GM18498 (cell line): ENCODE data around the gene SLC38A1.
"Not testable (repeated sequence)": the region's sequence is repeated elsewhere in the genome, so short reads cannot be mapped to it uniquely, and the experiment has no call there.

Experiments used
- ATAC-seq: cut with Tn5 transposase; IDR thresholded peaks from one replicate; pipeline ENCODE4 v1.9.1; 2021; ENCODE audit warnings: mild to moderate bottlenecking, moderate library complexity; ENCODE audit not compliant: unreplicated experiment

Gene SLC38A1

GRCh38 chr12:46268583-46269428, at the start of gene SLC38A1:
TSS of gene SLC38A1 (minus strand) at chr12:46269043. CDS start at chr12:46239800, 29,243 bp downstream.
- ATAC-seq, result peak; percentile 79

GRCh38 chr12:46318037-46318436, 49.2 kb upstream of the SLC38A1 start:
- ATAC-seq, result no peak

- no peak for ATAC-seq
Measured at GRCh38 chr12:46304070-46304469, 35.2 kb upstream of the SLC38A1 start.

- no peak for ATAC-seq
Measured at GRCh38 chr12:46303039-46303666, 34.3 kb upstream of the SLC38A1 start.

GRCh38 chr12:46300910-46301309, 32.1 kb upstream of the SLC38A1 start:
- no peak for ATAC-seq

- ATAC-seq, result no peak
Measured at GRCh38 chr12:46299851-46300250, 31.0 kb upstream of the SLC38A1 start.

- no peak for ATAC-seq
Measured at GRCh38 chr12:46298261-46298660, 29.4 kb upstream of the SLC38A1 start.

GRCh38 chr12:46296822-46297221, 28.0 kb upstream of the SLC38A1 start:
- no peak for ATAC-seq

GRCh38 chr12:46292754-46293402, 24.0 kb upstream of the SLC38A1 start:
- no peak for ATAC-seq

GRCh38 chr12:46291953-46292352, 23.1 kb upstream of the SLC38A1 start:
- not testable (repeated sequence) for ATAC-seq

GRCh38 chr12:46285177-46285576, 16.3 kb upstream of the SLC38A1 start:
- not testable (repeated sequence) for ATAC-seq

GRCh38 chr12:46282829-46283228, 14.0 kb upstream of the SLC38A1 start:
- no peak for ATAC-seq

- ATAC-seq, result no peak
Measured at GRCh38 chr12:46276756-46277155, 7.9 kb upstream of the SLC38A1 start.

- ATAC-seq, result no peak
Measured at GRCh38 chr12:46271863-46272262, 3.0 kb upstream of the SLC38A1 start.

GRCh38 chr12:46269429-46270241, 792 bp upstream of the SLC38A1 start:
- peak; percentile 10 for ATAC-seq

GRCh38 chr12:46267825-46268582, 839 bp downstream of the SLC38A1 start:
- no peak for ATAC-seq

- no peak for ATAC-seq
Measured at GRCh38 chr12:46267575-46267824, 1.3 kb downstream of the SLC38A1 start.

GRCh38 chr12:46266869-46267574, 1.8 kb downstream of the SLC38A1 start:
- ATAC-seq, result no peak

GRCh38 chr12:46266382-46266791, 2.5 kb downstream of the SLC38A1 start:
- ATAC-seq, result no peak

GRCh38 chr12:46265734-46266133, 3.1 kb downstream of the SLC38A1 start:
- no peak for ATAC-seq
